Thoracic aorta (tissue), 2 donors: ENCODE measurements around the gene GABBR2. TPM values are rescaled to one million over a fixed set of nuclear protein-coding genes. Genes with fewer than 3 reads are reported as not detected.

ENCODE experiments used
- ATAC-seq: fragments of 150-250 bp; one replicate; pipeline ENCODE4 v1.8.0; 2017; ENCODE audit warnings: low read depth; ENCODE audit not compliant: insufficient number of reproducible peaks, low FRiP score
- DNase-seq: peaks from one replicate; pipeline ENCODE4 v3.0.0-alpha.2; 2020; ENCODE audit warnings: low spot score
- H3K27ac ChIP-seq, 2 donors: fragments of 200-600 bp; sonication (generic); 1 replicate in 1 of 2; 2 replicates in 1 of 2; pipeline ENCODE4 v1.5.1; 2016; ENCODE audit warnings: mild to moderate bottlenecking in 2 of 2, moderate library complexity in 2 of 2
- H3K27me3 ChIP-seq: fragments of 200-600 bp; sonication (generic); replicated peaks from 2 replicates; pipeline ENCODE4 v1.6.0; 2016; ENCODE audit warnings: mild to moderate bottlenecking; ENCODE audit not compliant: insufficient read depth
- H3K36me3 ChIP-seq: fragments of 200-600 bp; sonication (generic); one replicate; pipeline ENCODE4 v1.5.1; 2016
- H3K4me1 ChIP-seq, 2 donors: fragments of 200-600 bp; sonication (generic); 1 replicate in 1 of 2; 2 replicates in 1 of 2; pipeline versions ENCODE4 v1.5.1 to v1.6.0; 2016; ENCODE audit warnings: low read depth in 2 of 2, mild to moderate bottlenecking in 1 of 2; ENCODE audit not compliant: control insufficient read depth in 1 of 2
- H3K4me3 ChIP-seq: fragments of 200-600 bp; sonication (generic); 2 replicates; pipeline ENCODE4 v1.5.1; 2016; ENCODE audit warnings: mild to moderate bottlenecking
- H3K9me3 ChIP-seq: fragments of 200-600 bp; sonication (generic); 2 replicates; pipeline ENCODE4 v1.5.1; 2016
- CTCF ChIP-seq: fragments of 200-600 bp; sonication (generic); IDR thresholded peaks from one replicate; pipeline ENCODE4 v1.5.1; 2019; ENCODE audit warnings: antibody characterized with exemption
- total RNA-seq, 2 donors: library from RNA; depleted of rRNA; stranded (reverse); fragments of >200 nt; gene quantifications; one replicate each; pipeline versions ENCODE4 v1.1.0 to v1.2.3, GENCODE V29; 2016

The GABBR2 gene
- total RNA-seq, 2 donors from 2014 or later, result not detected

GRCh38 chr9:98302150-98302549 lies 406.6 kb downstream of the GABBR2 start:
- DNase-seq, result no peak
- ATAC-seq, result no peak
- Histone ChIP-seq H3K4me3 (no peak overlapping the region), H3K4me1 (peaks cover 0 to 7% of the 10 kb centered on the region in 2 donors), H3K9me3 (no peaks in the 10 kb centered on the region), H3K36me3 (no peaks in the 10 kb centered on the region), H3K27ac (no peak overlapping the region), H3K27me3 (no peaks in the 10 kb centered on the region)
- no peak for TF ChIP-seq CTCF

GRCh38 chr9:98300611-98301010 lies 408.1 kb downstream of the GABBR2 start:
- Histone ChIP-seq H3K27me3 (no peaks in the 10 kb centered on the region), H3K4me3 (no peak overlapping the region), H3K9me3 (no peaks in the 10 kb centered on the region), H3K27ac (no peak overlapping the region), H3K36me3 (no peaks in the 10 kb centered on the region), H3K4me1 (peaks cover 0 to 7% of the 10 kb centered on the region in 2 donors)
- TF ChIP-seq CTCF, result no peak
- ATAC-seq, result no peak
- no peak for DNase-seq

- H3K36me3 ChIP-seq, result no peaks in the 10 kb centered on the region
- no peak overlapping the region for H3K4me3 ChIP-seq
- no peak for TF ChIP-seq CTCF
- H3K4me1 ChIP-seq, result peaks cover 0 to 7% of the 10 kb centered on the region in 2 donors
- H3K27me3 ChIP-seq, result no peaks in the 10 kb centered on the region
- no peak for ATAC-seq
- H3K27ac ChIP-seq, result no peak overlapping the region
- no peak for DNase-seq
- no peaks in the 10 kb centered on the region for H3K9me3 ChIP-seq
Measured at GRCh38 chr9:98298476-98298875, 410.3 kb downstream of the GABBR2 start.

GRCh38 chr9:98295824-98296223 lies 412.9 kb downstream of the GABBR2 start:
- H3K27me3 ChIP-seq, result no peaks in the 10 kb centered on the region
- no peak for TF ChIP-seq CTCF
- DNase-seq (no peak), ATAC-seq (no peak)
- H3K36me3 ChIP-seq, result no peaks in the 10 kb centered on the region
- no peaks in the 10 kb centered on the region for H3K9me3 ChIP-seq
- no peak overlapping the region for H3K27ac ChIP-seq
- H3K4me1 ChIP-seq, result no peaks in the 10 kb centered on the region
- H3K4me3 ChIP-seq, result no peak overlapping the region

GRCh38 chr9:98291820-98292219 lies 416.9 kb downstream of the GABBR2 start:
- no peaks in the 10 kb centered on the region for H3K36me3 ChIP-seq
- H3K4me3 ChIP-seq, result no peak overlapping the region
- no peak for ATAC-seq
- H3K9me3 ChIP-seq, result no peaks in the 10 kb centered on the region
- no peaks in the 10 kb centered on the region for H3K4me1 ChIP-seq
- TF ChIP-seq CTCF, result no peak
- no peaks in the 10 kb centered on the region for H3K27me3 ChIP-seq
- H3K27ac ChIP-seq, result no peak overlapping the region
- no peak for DNase-seq
